K562 (cell line): ENCODE measurements around the gene PRKAR2B. TPM values are rescaled to one million over a fixed set of nuclear protein-coding genes. Genes with fewer than 3 reads are reported as not detected.
A peak's percentile ranks its signal among the peaks of the same experiment; 100 is the strongest.

ENCODE experiments used
- CREB5 ChIP-seq: fragments of 250-450 bp; sonication (Bioruptor Pico); IDR thresholded peaks from 2 replicates; pipeline ENCODE4 v1.5.0; 2020; ENCODE audit warnings: mild to moderate bottlenecking
- KDM1A ChIP-seq, 2 experiments: fragments of 450-650 bp; IDR thresholded peaks; 2 replicates each; pipeline ENCODE4 v1.6.1; 2016; ENCODE audit warnings: mild to moderate bottlenecking in 2 of 2
- KLF16 ChIP-seq: IDR thresholded peaks from 2 replicates; pipeline ENCODE4 v1.6.1; 2016; ENCODE audit warnings: antibody characterized with exemption
- LCOR ChIP-seq: sonication (generic); formaldehyde crosslinking; IDR thresholded peaks from 2 replicates; pipeline ENCODE4 v1.8.0; 2022; ENCODE audit warnings: mild to moderate bottlenecking, missing genetic modification reagents
- LEF1 ChIP-seq: fragments of 450-650 bp; IDR thresholded peaks from 2 replicates; pipeline ENCODE4 v1.6.1; 2016; ENCODE audit warnings: mild to moderate bottlenecking
- MCM3 ChIP-seq: fragments of 450-650 bp; IDR thresholded peaks from 2 replicates; pipeline ENCODE4 v1.6.1; 2016
- MTA1 ChIP-seq: fragments of 450-650 bp; IDR thresholded peaks from 2 replicates; pipeline ENCODE4 v1.6.1; 2017; ENCODE audit warnings: borderline replicate concordance
- PATZ1 ChIP-seq: fragments of 250-450 bp; sonication (Bioruptor Pico); IDR thresholded peaks from 2 replicates; pipeline ENCODE4 v1.5.0; 2020; ENCODE audit warnings: mild to moderate bottlenecking, borderline replicate concordance
- PCBP1 ChIP-seq: fragments of 200-400 bp; formaldehyde crosslinking; IDR thresholded peaks from 2 replicates; pipeline ENCODE4 v1.6.1; 2018; ENCODE audit warnings: mild to moderate bottlenecking, low read depth, low read length; ENCODE audit not compliant: poor library complexity, severe bottlenecking
- RFX5 ChIP-seq: IDR thresholded peaks from 2 replicates; pipeline ENCODE4 v1.6.1; 2011; ENCODE audit warnings: low read depth, mild to moderate bottlenecking, improper control_type of control experiment, low read length
- RUNX1 ChIP-seq: sonication (generic); IDR thresholded peaks from 2 replicates; pipeline ENCODE4 v1.6.1; 2016; ENCODE audit warnings: antibody characterized with exemption, low read depth
- SFPQ ChIP-seq: fragments of 200-400 bp; formaldehyde crosslinking; IDR thresholded peaks from 2 replicates; pipeline ENCODE4 v1.6.1; 2017; ENCODE audit warnings: mild to moderate bottlenecking, low read depth, low read length, moderate library complexity
- SMC3 ChIP-seq: conservative IDR thresholded peaks from 2 replicates; pipeline ENCODE4 v1.6.1; 2011; ENCODE audit warnings: low read depth, low read length, improper control_type of control experiment; ENCODE audit not compliant: insufficient read depth
- SP1 ChIP-seq: sonication (generic); formaldehyde crosslinking; IDR thresholded peaks from 2 replicates; pipeline ENCODE4 v1.8.1; 2022; ENCODE audit warnings: mild to moderate bottlenecking, missing genetic modification reagents
- SUPT5H ChIP-seq: fragments of 450-650 bp; IDR thresholded peaks from 2 replicates; pipeline ENCODE4 v1.6.1; 2016
- TEAD1 ChIP-seq, 2 experiments: fragments of 450-650 bp in 1 of 2; sonication (generic) in 1 of 2; formaldehyde crosslinking; IDR thresholded peaks; 2 replicates each; pipeline versions ENCODE4 v1.4.0 to v1.8.0; 2020 to 2022; ENCODE audit warnings: mild to moderate bottlenecking in 2 of 2, missing genetic modification reagents in 1 of 2
- THRAP3 ChIP-seq: fragments of 450-650 bp; IDR thresholded peaks from 2 replicates; pipeline ENCODE4 v1.6.1; 2016; ENCODE audit warnings: mild to moderate bottlenecking, inconsistent platforms, borderline replicate concordance
- ZBTB9 ChIP-seq: fragments of 450-650 bp; formaldehyde crosslinking; IDR thresholded peaks from 2 replicates; pipeline ENCODE4 v1.4.0; 2020; ENCODE audit warnings: mild to moderate bottlenecking, moderate library complexity
- ZEB2 ChIP-seq: fragments of 450-650 bp; IDR thresholded peaks from 2 replicates; pipeline ENCODE4 v1.6.1; 2016
- ZKSCAN8 ChIP-seq: fragments of 200-800 bp; sonication (Bioruptor generic); IDR thresholded peaks from 2 replicates; pipeline ENCODE4 v1.6.1; 2016; ENCODE audit warnings: missing genetic modification characterization, missing compliant biosample characterization
- ZNF668 ChIP-seq: fragments of 250-450 bp; sonication (Bioruptor Pico); IDR thresholded peaks from 2 replicates; pipeline ENCODE4 v1.8.0; 2022; ENCODE audit warnings: mild to moderate bottlenecking, inconsistent platforms
- ZNF695 ChIP-seq: fragments of 450-650 bp; formaldehyde crosslinking; IDR thresholded peaks from 2 replicates; pipeline ENCODE4 v1.4.0; 2020; ENCODE audit warnings: mild to moderate bottlenecking, moderate library complexity
- ZNF75A ChIP-seq: fragments of 450-650 bp; formaldehyde crosslinking; IDR thresholded peaks from 2 replicates; pipeline ENCODE4 v1.4.0; 2020; ENCODE audit warnings: mild to moderate bottlenecking
- polyA plus RNA-seq, 8 experiments: library from polyadenylated mRNA; depleted of rRNA in 4 of 8; stranded (reverse) in 5 of 8; unstranded in 3 of 8; fragments of >200 nt; fragmentation: Nextera tagmentation in 2 of 8; fragmentation: Illumina TruSeq in 1 of 8; extraction: Ambion mirVana in 2 of 8; extraction: Trizol in 1 of 8; gene quantifications; 2 replicates each; pipeline versions ENCODE4 v1.2.1 to v1.2.3, GENCODE V29; 2011 to 2014; ENCODE audit warnings: inconsistent platforms in 1 of 8, missing spikeins in 1 of 8
- total RNA-seq, 7 experiments: library from RNA; depleted of rRNA in 6 of 7; stranded (reverse); fragments of >200 nt in 6 of 7; fragmentation: Illumina TruSeq in 2 of 7; extraction: Trizol in 2 of 7; gene quantifications; 2 replicates each; pipeline versions ENCODE4 v1.2.1 to v1.2.3, GENCODE V29; 2011 to 2021; ENCODE audit warnings: low replicate concordance in 1 of 7

The PRKAR2B gene
- total and polyA plus RNA-seq, 9 of the 15 experiments (the other 6 are each of a cell fraction or from before 2014, with no cell fraction given) = 59.0 to 173 (median 129) TPM

GRCh38 chr7:107079212-107079940 is 34.9 kb downstream of the PRKAR2B start (continued):
- TF ChIP-seq ZBTB9 (CRISPR knock-in tag) = peak; percentile 75
- TF ChIP-seq SP1 (CRISPR knock-in tag) = 0 out of 2 replicates have a peak, but pooled peaks have one; percentile 53
- no peak for TF ChIP-seq PCBP1
- no peak for TF ChIP-seq SFPQ
- no peak for TF ChIP-seq ZNF695 (CRISPR knock-in tag)
- TF ChIP-seq ZEB2 = peak; percentile 78; the same call in 1 of the 2 replicates
- peak; percentile 27 to 70; a peak in 3 of 4 replicates for TF ChIP-seq TEAD1 (CRISPR knock-in tag; IDR thresholded peaks at IDR 0.05)
- no peak; the same call in 1 of the 2 replicates for TF ChIP-seq SUPT5H
- peak; percentile 88 for TF ChIP-seq THRAP3
- TF ChIP-seq PATZ1 (CRISPR knock-in tag) = no peak
- 0 out of 2 replicates have a peak, but pooled peaks have one; percentile 27 for TF ChIP-seq KLF16
- no peak for TF ChIP-seq CREB5 (CRISPR knock-in tag)
- TF ChIP-seq LCOR (CRISPR knock-in tag) = no peak
- no peak for TF ChIP-seq RFX5
- no peak for TF ChIP-seq SMC3
- peak; percentile 46; the same call in 1 of the 2 replicates for TF ChIP-seq ZNF668 (CRISPR knock-in tag)
- peak; percentile 93 for TF ChIP-seq LEF1
- TF ChIP-seq RUNX1 = no peak
- TF ChIP-seq ZKSCAN8 (CRISPR knock-in tag) = peak; percentile 52
- peak; percentile 47 to 70; a peak in 3 of 4 replicates for TF ChIP-seq KDM1A (IDR thresholded peaks at IDR 0.05)
- no peak for TF ChIP-seq ZNF75A (CRISPR knock-in tag)
- peak; percentile 88 for TF ChIP-seq MTA1
- no peak for TF ChIP-seq MCM3
